HUES6 (cell line): ENCODE measurements around the gene KCNA2.

Experiments used
- H3K27ac ChIP-seq: 2 replicates; pipeline ENCODE4 v1.7.0; 2013; ENCODE audit warnings: low read depth, mild to moderate bottlenecking, low read length, inconsistent platforms
- H3K27me3 ChIP-seq: 2 replicates; pipeline ENCODE4 v1.6.1; 2013; ENCODE audit warnings: low read length; ENCODE audit not compliant: control insufficient read depth, insufficient read depth
- H3K36me3 ChIP-seq: 2 replicates; pipeline ENCODE4 v1.6.1; 2013; ENCODE audit warnings: low read length; ENCODE audit not compliant: control insufficient read depth, insufficient read depth
- H3K4me1 ChIP-seq: 2 replicates; pipeline ENCODE4 v1.6.1; 2013; ENCODE audit warnings: low read length; ENCODE audit not compliant: control insufficient read depth, insufficient read depth
- H3K4me3 ChIP-seq: 2 replicates; pipeline ENCODE4 v1.5.1; 2013; ENCODE audit warnings: low read depth, low read length
- H3K9ac ChIP-seq: one replicate; pipeline ENCODE4 v1.6.1; 2013; ENCODE audit warnings: mild to moderate bottlenecking, low read length
- H3K9me3 ChIP-seq: 2 replicates; pipeline ENCODE4 v1.6.1; 2013; ENCODE audit warnings: low read depth, low read length; ENCODE audit not compliant: control insufficient read depth, insufficient read depth

The KCNA2 gene

DNA sequence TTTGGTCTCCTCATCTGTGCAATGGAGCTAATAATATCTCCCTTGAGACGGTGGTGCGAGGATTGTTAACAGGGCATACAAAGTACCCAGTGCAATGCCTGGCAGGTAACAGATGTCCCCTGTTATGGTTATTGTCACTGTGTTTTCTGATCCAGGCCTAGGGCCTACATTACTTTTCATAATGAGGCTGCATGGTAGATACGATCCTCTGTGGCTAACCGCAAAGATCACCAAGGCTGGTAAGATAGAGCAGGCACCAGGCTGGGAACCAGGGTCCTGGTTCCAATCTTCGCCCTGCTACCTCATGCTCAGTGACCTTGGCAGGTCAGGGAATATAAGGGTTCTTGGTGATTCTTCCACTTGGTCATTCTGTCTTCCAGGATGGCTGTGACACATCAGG lies 22.7 kb downstream of the KCNA2 start:
- Histone ChIP-seq H3K36me3 (no peaks in the 10 kb centered on the region), H3K9ac (no peak overlapping the region), H3K27ac (no peak overlapping the region), H3K4me3 (no peak overlapping the region), H3K4me1 (no peaks in the 10 kb centered on the region), H3K9me3 (peaks cover 1% of the 10 kb centered on the region; the same call in 1 of the 2 replicates), H3K27me3 (peaks cover 37% of the 10 kb centered on the region)

DNA sequence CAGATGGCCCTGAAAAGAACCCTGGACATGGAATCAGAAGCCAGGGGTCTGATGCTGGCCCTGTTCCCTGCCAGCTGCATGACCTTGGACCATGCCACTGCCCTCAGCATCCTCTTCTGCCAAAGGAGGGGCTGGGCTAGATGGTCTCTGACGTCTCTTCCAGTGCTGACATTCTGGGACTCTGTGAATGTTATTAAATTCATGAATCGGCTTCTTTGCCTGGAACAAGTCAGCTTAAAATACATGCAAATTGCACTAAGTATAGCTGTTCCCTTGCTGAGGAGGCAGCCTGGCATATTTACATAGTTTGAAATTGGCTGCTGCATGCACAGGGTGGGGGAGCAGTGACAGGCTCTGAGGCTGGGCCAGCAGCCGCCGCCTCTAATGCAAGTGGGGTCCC lies 23.8 kb downstream of the KCNA2 start:
- H3K4me1 ChIP-seq: no peaks in the 10 kb centered on the region
- no peak overlapping the region for H3K27ac ChIP-seq

DNA sequence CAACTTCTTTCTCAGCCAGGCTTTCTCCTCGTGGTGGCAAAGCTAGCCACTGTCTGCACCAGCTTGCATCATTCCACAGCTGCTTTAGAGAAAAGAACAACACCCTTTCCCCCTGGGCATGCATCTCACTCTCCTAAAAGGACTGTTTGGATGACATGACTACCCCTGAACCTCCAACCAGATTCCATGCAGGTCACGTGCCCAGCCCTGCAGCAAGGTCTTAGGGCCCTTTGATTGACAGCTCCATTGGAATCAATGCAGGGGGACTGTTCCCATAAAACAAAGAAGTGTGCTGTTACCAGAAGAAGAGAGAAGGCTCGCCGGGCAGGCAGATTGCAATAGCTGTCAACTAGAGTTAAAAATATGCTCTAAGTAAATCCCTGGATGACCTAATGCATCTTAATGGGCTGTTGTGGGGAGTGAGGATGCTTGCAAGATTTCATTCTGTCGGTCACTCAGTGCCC lies 24.4 kb downstream of the KCNA2 start:
- Histone ChIP-seq H3K9ac (no peak overlapping the region), H3K9me3 (peaks cover 5% of the 10 kb centered on the region; the same call in 1 of the 2 replicates), H3K27me3 (peaks cover 38% of the 10 kb centered on the region), H3K4me1 (no peaks in the 10 kb centered on the region), H3K4me3 (no peak overlapping the region), H3K36me3 (no peaks in the 10 kb centered on the region), H3K27ac (no peak overlapping the region)

More for the DNA sequence above, 23.8 kb downstream of the KCNA2 start:
- Histone ChIP-seq H3K9me3 (peaks cover 5% of the 10 kb centered on the region; the same call in 1 of the 2 replicates), H3K27me3 (peaks cover 32% of the 10 kb centered on the region), H3K4me3 (no peak overlapping the region), H3K9ac (no peak overlapping the region), H3K36me3 (no peaks in the 10 kb centered on the region)

DNA sequence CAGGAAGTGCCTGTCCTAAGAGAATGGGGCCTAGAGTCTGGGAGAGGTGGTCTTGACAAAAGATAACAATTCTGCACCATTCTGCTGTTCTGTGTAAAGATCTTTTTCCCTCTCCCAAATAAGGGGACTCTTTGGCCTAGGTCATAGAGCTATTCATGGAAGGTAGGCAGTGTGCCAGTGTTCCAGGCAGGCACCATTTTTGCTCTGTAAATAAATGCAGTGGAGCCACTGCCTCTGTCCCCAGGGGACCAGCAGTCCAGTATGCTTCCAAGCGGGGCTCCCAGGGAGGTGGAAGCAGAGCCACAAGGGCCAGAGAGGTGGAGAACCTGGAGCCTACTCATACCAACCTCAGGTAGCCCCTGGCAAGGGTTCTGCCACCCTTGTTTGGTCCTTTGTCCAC lies 25.9 kb downstream of the KCNA2 start:
- H3K4me3 ChIP-seq: no peak overlapping the region
- no peak overlapping the region for H3K9ac ChIP-seq
- H3K27ac ChIP-seq: no peak overlapping the region
- no peaks in the 10 kb centered on the region for H3K36me3 ChIP-seq
- H3K4me1 ChIP-seq: no peaks in the 10 kb centered on the region
- H3K9me3 ChIP-seq: peaks cover 5% of the 10 kb centered on the region; the same call in 1 of the 2 replicates
- peaks cover 49% of the 10 kb centered on the region; the same call in 1 of the 2 replicates for H3K27me3 ChIP-seq

DNA sequence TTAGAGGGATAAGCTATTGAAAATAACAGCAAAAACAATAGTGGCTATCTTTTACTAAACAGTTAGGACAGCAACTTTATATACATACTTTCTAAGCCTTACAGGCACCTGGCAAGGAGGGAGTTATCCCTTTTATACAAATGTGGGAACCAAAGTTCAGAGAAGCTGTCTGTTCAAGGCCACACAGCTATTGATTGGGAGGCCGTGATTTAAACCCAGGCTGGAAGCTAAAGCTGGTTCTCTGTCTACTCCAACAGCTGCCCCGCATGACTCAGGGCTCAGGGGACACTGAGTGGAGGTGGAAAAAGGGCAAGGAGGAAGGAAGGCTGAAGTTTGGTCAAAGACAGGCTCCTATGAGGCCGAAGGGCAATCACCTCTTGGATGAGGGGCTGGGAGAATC lies 26.7 kb downstream of the KCNA2 start:
- Histone ChIP-seq H3K9ac (no peak overlapping the region), H3K9me3 (peaks cover 5% of the 10 kb centered on the region; the same call in 1 of the 2 replicates), H3K4me3 (no peak overlapping the region), H3K36me3 (no peaks in the 10 kb centered on the region), H3K27ac (no peak overlapping the region), H3K27me3 (peaks cover 57% of the 10 kb centered on the region; the same call in 1 of the 2 replicates), H3K4me1 (no peaks in the 10 kb centered on the region)

DNA sequence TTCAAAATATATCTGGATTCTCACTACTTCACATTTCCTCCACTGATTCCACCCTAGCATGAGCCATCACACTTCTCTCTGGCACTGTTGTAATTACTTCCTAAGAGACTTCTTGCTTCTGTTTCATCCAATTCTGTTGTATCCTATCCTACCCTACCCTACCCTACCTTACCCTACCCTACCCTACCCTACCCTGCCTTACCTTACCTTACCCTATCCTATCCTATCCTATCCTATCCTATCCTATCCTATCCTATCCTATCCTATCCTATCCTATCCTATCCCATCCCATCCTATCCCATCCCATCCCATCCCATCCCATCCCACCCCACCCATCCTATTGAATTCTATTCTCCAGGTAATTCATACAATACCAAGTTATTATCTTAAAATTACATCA lies 29.7 kb downstream of the KCNA2 start:
- Histone ChIP-seq H3K9me3 (peaks cover 5% of the 10 kb centered on the region; the same call in 1 of the 2 replicates), H3K4me1 (no peaks in the 10 kb centered on the region), H3K27me3 (peaks cover 69% of the 10 kb centered on the region), H3K4me3 (no peak overlapping the region), H3K9ac (no peak overlapping the region), H3K36me3 (no peaks in the 10 kb centered on the region), H3K27ac (no peak overlapping the region)

DNA sequence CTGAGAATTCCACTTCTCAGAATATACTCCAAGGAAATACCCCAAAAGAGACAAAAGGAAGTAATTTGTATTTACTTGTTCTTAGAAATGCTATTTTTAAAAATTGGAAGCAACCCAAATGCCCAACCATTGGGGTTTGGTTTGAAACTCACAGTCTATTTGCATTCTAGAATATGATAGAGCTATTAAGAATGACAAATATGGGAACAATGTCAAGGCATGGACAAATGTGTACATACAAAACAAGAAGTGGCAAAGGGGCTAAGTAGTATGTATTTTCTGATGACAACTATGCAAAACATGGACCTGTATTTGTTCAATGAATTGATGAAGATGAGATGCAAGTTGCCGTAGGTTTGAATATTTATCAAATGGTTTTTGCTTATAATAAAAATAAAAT lies 32.8 kb downstream of the KCNA2 start:
- H3K36me3 ChIP-seq: no peaks in the 10 kb centered on the region
- H3K9me3 ChIP-seq: peaks cover 2% of the 10 kb centered on the region; the same call in 1 of the 2 replicates
- H3K27ac ChIP-seq: no peak overlapping the region
- H3K27me3 ChIP-seq: peaks cover 54% of the 10 kb centered on the region
- H3K4me1 ChIP-seq: no peaks in the 10 kb centered on the region
- H3K4me3 ChIP-seq: no peak overlapping the region
- no peak overlapping the region for H3K9ac ChIP-seq

DNA sequence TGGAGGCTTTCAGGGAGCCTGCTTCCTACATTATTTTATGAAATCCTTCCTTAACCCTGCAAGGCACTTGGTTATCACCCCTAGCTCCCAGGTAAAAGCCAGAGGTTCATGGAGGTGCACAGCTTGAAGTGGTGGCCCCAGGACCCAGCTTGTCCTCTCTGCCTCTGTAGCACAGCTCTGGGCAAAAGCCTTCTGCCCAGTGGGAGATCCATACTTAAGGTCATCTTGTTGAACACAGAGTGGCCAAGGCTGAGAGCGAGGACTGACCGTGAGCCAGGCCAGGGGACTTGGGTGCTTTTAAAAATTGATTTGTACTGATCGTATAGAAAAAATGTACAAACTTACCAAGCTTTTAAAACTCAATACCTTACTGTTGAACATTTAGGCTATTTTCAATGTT lies 33.4 kb downstream of the KCNA2 start:
- Histone ChIP-seq H3K27ac (no peak overlapping the region), H3K4me1 (no peaks in the 10 kb centered on the region), H3K4me3 (no peak overlapping the region), H3K9me3 (no peaks in the 10 kb centered on the region), H3K27me3 (peaks cover 52% of the 10 kb centered on the region), H3K36me3 (no peaks in the 10 kb centered on the region), H3K9ac (no peak overlapping the region)

GRCh38 chr1:110570901-110571300 lies 35.3 kb downstream of the KCNA2 start:
- H3K4me1 ChIP-seq: no peaks in the 10 kb centered on the region
- no peak overlapping the region for H3K9ac ChIP-seq
- H3K4me3 ChIP-seq: no peak overlapping the region
- H3K36me3 ChIP-seq: no peaks in the 10 kb centered on the region
- no peaks in the 10 kb centered on the region for H3K9me3 ChIP-seq
- H3K27me3 ChIP-seq: peaks cover 44% of the 10 kb centered on the region
- no peak overlapping the region for H3K27ac ChIP-seq

GRCh38 chr1:110570307-110570706 lies 35.9 kb downstream of the KCNA2 start:
- H3K4me3 ChIP-seq: no peak overlapping the region
- H3K27ac ChIP-seq: no peak overlapping the region
- no peaks in the 10 kb centered on the region for H3K36me3 ChIP-seq
- H3K9me3 ChIP-seq: no peaks in the 10 kb centered on the region
- peaks cover 38% of the 10 kb centered on the region for H3K27me3 ChIP-seq
- H3K9ac ChIP-seq: no peak overlapping the region
- no peaks in the 10 kb centered on the region for H3K4me1 ChIP-seq

GRCh38 chr1:110566836-110567235 lies 39.3 kb downstream of the KCNA2 start:
- Histone ChIP-seq H3K27ac (no peak overlapping the region), H3K27me3 (peaks cover 14% of the 10 kb centered on the region), H3K4me1 (no peaks in the 10 kb centered on the region), H3K4me3 (no peak overlapping the region), H3K9me3 (no peaks in the 10 kb centered on the region), H3K9ac (no peak overlapping the region), H3K36me3 (no peaks in the 10 kb centered on the region)

- Histone ChIP-seq H3K27me3 (peaks cover 21% of the 10 kb centered on the region), H3K4me3 (no peak overlapping the region), H3K9me3 (no peaks in the 10 kb centered on the region), H3K36me3 (no peaks in the 10 kb centered on the region), H3K27ac (no peak overlapping the region), H3K4me1 (no peaks in the 10 kb centered on the region), H3K9ac (no peak overlapping the region)
These were observed 40.6 kb downstream of the KCNA2 start for GRCh38 chr1:110565565-110565964.
